IMR-90 (cell line): ENCODE data around the gene FADS1. TPM values are rescaled to one million over a fixed set of nuclear protein-coding genes. Genes with fewer than 3 reads are reported as not detected.

Experiments used
- ATAC-seq: fragments of 200-7000 bp; cut with Tn5 transposase; 2 replicates; pipeline ENCODE4 v1.9.1; 2020; ENCODE audit warnings: low read depth, mild to moderate bottlenecking, moderate library complexity
- BruUV-seq: library from RNA; stranded (reverse); fragments of 400-500 nt; replicated peaks from 2 replicates; lab custom pipeline; 2021; lab: Mats Ljungman, UMichigan
- CTCF ChIA-PET: fragments of 300-600 bp; formaldehyde crosslinking; extraction: SDS; loops from one replicate; lab custom pipeline; 2021; ENCODE audit warnings: antibody characterized with exemption; lab: Yijun Ruan, JAX
- POLR2A ChIA-PET: fragments of 300-600 bp; sonication (Branson Sonifier 250); formaldehyde crosslinking; loops from one replicate; lab custom pipeline; 2022; ENCODE audit warnings: antibody characterized with exemption; ENCODE audit not compliant: unreplicated experiment; lab: Charles Lee
- DNase-seq: peaks from one replicate; pipeline ENCODE4 v3.0.0; 2013
- H2AFZ ChIP-seq: replicated peaks from 2 replicates; pipeline ENCODE3; 2013; ENCODE audit warnings: low read length, mild to moderate bottlenecking; ENCODE audit not compliant: poor library complexity
- H2AK5ac ChIP-seq: 2 replicates; pipeline ENCODE4 v1.6.1; 2013; ENCODE audit warnings: low read depth, low read length, inconsistent platforms
- H2AK9ac ChIP-seq: replicated peaks from 2 replicates; pipeline ENCODE3; 2013; ENCODE audit warnings: mild to moderate bottlenecking, low read depth, low read length, moderate library complexity; ENCODE audit not compliant: poor library complexity
- H2BK120ac ChIP-seq: 2 replicates; pipeline ENCODE4 v1.6.1; 2013; ENCODE audit warnings: low read depth, low read length, inconsistent platforms
- H2BK15ac ChIP-seq: 3 replicates; pipeline ENCODE4 v1.6.1; 2013; ENCODE audit warnings: low read depth, low read length, inconsistent platforms
- H2BK20ac ChIP-seq: 2 replicates; pipeline ENCODE4 v1.6.1; 2013; ENCODE audit warnings: low read depth, mild to moderate bottlenecking, inconsistent platforms, low read length, moderate library complexity
- H2BK5ac ChIP-seq: 2 replicates; pipeline ENCODE4 v1.6.1; 2013; ENCODE audit warnings: mild to moderate bottlenecking, low read depth, low read length, inconsistent platforms; ENCODE audit not compliant: poor library complexity, severe bottlenecking
- H3K14ac ChIP-seq: replicated peaks from 2 replicates; pipeline ENCODE4 v1.6.1; 2013; ENCODE audit warnings: low read depth, low read length, inconsistent platforms
- H3K18ac ChIP-seq: 2 replicates; pipeline ENCODE4 v1.6.1; 2013; ENCODE audit warnings: low read depth, low read length, control low read depth
- H3K23ac ChIP-seq: 2 replicates; pipeline ENCODE4 v1.6.1; 2013; ENCODE audit warnings: low read depth, low read length, inconsistent platforms
- H3K27ac ChIP-seq: 2 replicates; pipeline ENCODE4 v1.5.1; 2013; ENCODE audit warnings: mild to moderate bottlenecking, control low read depth, low read length; ENCODE audit not compliant: insufficient read depth
- H3K27me3 ChIP-seq: 2 replicates; pipeline ENCODE4 v1.6.1; 2013; ENCODE audit warnings: low read length; ENCODE audit not compliant: control insufficient read depth, insufficient read depth
- H3K36me3 ChIP-seq: 2 replicates; pipeline ENCODE4 v1.6.1; 2013; ENCODE audit warnings: low read length, mixed read lengths; ENCODE audit not compliant: control insufficient read depth, insufficient read depth
- H3K4ac ChIP-seq: 2 replicates; pipeline ENCODE4 v1.6.1; 2013; ENCODE audit warnings: low read depth, low read length, inconsistent platforms
- H3K4me1 ChIP-seq: 2 replicates; pipeline ENCODE4 v1.6.1; 2013; ENCODE audit warnings: low read length, mixed read lengths; ENCODE audit not compliant: control insufficient read depth, insufficient read depth
- H3K4me2 ChIP-seq: 2 replicates; pipeline ENCODE4 v1.6.1; 2013; ENCODE audit warnings: low read depth, mild to moderate bottlenecking, control low read depth, low read length, moderate library complexity
- H3K4me3 ChIP-seq: 2 replicates; pipeline ENCODE4 v1.5.1; 2013; ENCODE audit warnings: low read depth, mild to moderate bottlenecking, control low read depth, low read length, moderate library complexity; ENCODE audit not compliant: insufficient read depth
- H3K56ac ChIP-seq: 2 replicates; pipeline ENCODE4 v1.6.1; 2013; ENCODE audit warnings: low read length, inconsistent platforms; ENCODE audit not compliant: insufficient read depth; ENCODE audit errors: extremely low read depth
- H3K79me1 ChIP-seq, 2 experiments: 2 replicates each; pipeline ENCODE4 v1.6.1; 2013; ENCODE audit warnings: low read length in 2 of 2, inconsistent platforms in 1 of 2, low read depth in 1 of 2
- H3K9ac ChIP-seq: 2 replicates; pipeline ENCODE4 v1.6.1; 2013; ENCODE audit warnings: low read depth, low read length, control low read depth
- H3K9me1 ChIP-seq: 2 replicates; pipeline ENCODE4 v1.6.1; 2013; ENCODE audit warnings: low read length, inconsistent platforms; ENCODE audit not compliant: insufficient read depth
- H3K9me3 ChIP-seq: 2 replicates; pipeline ENCODE4 v1.6.1; 2013; ENCODE audit warnings: low read length; ENCODE audit not compliant: control insufficient read depth, insufficient read depth
- H4K20me1 ChIP-seq: 2 replicates; pipeline ENCODE4 v1.6.1; 2013; ENCODE audit warnings: low read length, inconsistent platforms; ENCODE audit not compliant: insufficient read depth
- H4K5ac ChIP-seq: 2 replicates; pipeline ENCODE4 v1.6.1; 2013; ENCODE audit warnings: mild to moderate bottlenecking, low read depth, low read length, control low read depth
- H4K8ac ChIP-seq, 2 experiments: 2 replicates each; pipeline ENCODE4 v1.6.1; 2013; ENCODE audit warnings: low read depth in 2 of 2, low read length in 2 of 2, control low read depth in 1 of 2, inconsistent platforms in 1 of 2
- H4K91ac ChIP-seq: 2 replicates; pipeline ENCODE4 v1.6.1; 2013; ENCODE audit warnings: low read depth, low read length, inconsistent platforms; ENCODE audit not compliant: insufficient read depth
- CHD1 ChIP-seq: IDR thresholded peaks from 2 replicates; pipeline ENCODE4 v1.6.1; 2012; ENCODE audit warnings: low read depth, low read length, improper control_type of control experiment
- CTCF ChIP-seq: conservative IDR thresholded peaks from 2 replicates; pipeline ENCODE4 v1.5.1; 2012; ENCODE audit warnings: mild to moderate bottlenecking, low read depth, low read length, improper control_type of control experiment
- ELK1 ChIP-seq: fragments of 150-350 bp; IDR thresholded peaks from 2 replicates; pipeline ENCODE4 v1.6.1; 2016; ENCODE audit warnings: low read depth, mild to moderate bottlenecking, low read length, moderate library complexity, borderline replicate concordance
- FOS ChIP-seq: fragments of 150-350 bp; IDR thresholded peaks from 2 replicates; pipeline ENCODE4 v1.6.1; 2016; ENCODE audit warnings: low read depth, low read length
- MAFK ChIP-seq: IDR thresholded peaks from 2 replicates; pipeline ENCODE4 v1.6.1; 2012; ENCODE audit warnings: low read depth, low read length, improper control_type of control experiment
- MAZ ChIP-seq: IDR thresholded peaks from 2 replicates; pipeline ENCODE4 v1.6.1; 2012; ENCODE audit warnings: low read depth, mild to moderate bottlenecking, low read length, improper control_type of control experiment, moderate library complexity, borderline replicate concordance
- MXI1 ChIP-seq: IDR thresholded peaks from 2 replicates; pipeline ENCODE4 v1.6.1; 2012; ENCODE audit warnings: low read depth, mild to moderate bottlenecking, low read length, moderate library complexity, borderline replicate concordance
- NFE2L2 ChIP-seq: fragments of 150-350 bp; IDR thresholded peaks from 2 replicates; pipeline ENCODE4 v1.6.1; 2016; ENCODE audit warnings: low read depth, mild to moderate bottlenecking, low read length
- POLR2A ChIP-seq: IDR thresholded peaks from 2 replicates; pipeline ENCODE4 v1.6.1; 2012; ENCODE audit warnings: mild to moderate bottlenecking, low read depth, low read length
- RAD21 ChIP-seq: IDR thresholded peaks from 2 replicates; pipeline ENCODE4 v1.6.1; 2012; ENCODE audit warnings: low read length, improper control_type of control experiment
- RCOR1 ChIP-seq: IDR thresholded peaks from 2 replicates; pipeline ENCODE4 v1.6.1; 2012; ENCODE audit warnings: mild to moderate bottlenecking, low read length, improper control_type of control experiment; ENCODE audit not compliant: insufficient replicate concordance
- RFX5 ChIP-seq: IDR thresholded peaks from 2 replicates; pipeline ENCODE4 v1.8.0; 2012; ENCODE audit warnings: low read depth, mild to moderate bottlenecking, low read length, moderate library complexity
- SMC3 ChIP-seq: fragments of 150-350 bp; IDR thresholded peaks from 2 replicates; pipeline ENCODE4 v1.6.1; 2016; ENCODE audit warnings: low read depth, mild to moderate bottlenecking, antibody characterized with exemption, low read length, moderate library complexity
- WGBS, 2 experiments: methylation state at CpG; one replicate each; pipeline versions ENCODE4 v1.1.5 to v1.1.7; 2013; ENCODE audit warnings: missing lambda C conversion rate in 2 of 2; ENCODE audit not compliant: insufficient read length in 1 of 2; ENCODE audit errors: extremely low coverage in 2 of 2; 5-methylcytosine and 5-hydroxymethylcytosine counted together
- dilution Hi-C: fragments of 300-500 bp; cut with HindIII; formaldehyde crosslinking; loops from one replicate; pipeline ENCODE4 v1.14.3; 2018; ENCODE audit warnings: low sequenced_read_pairs; ENCODE audit not compliant: unreplicated experiment
- in situ Hi-C: fragments of 300-500 bp; cut with MboI; formaldehyde crosslinking; loops from 3 replicates; pipeline ENCODE4 v1.14.3; 2019; ENCODE audit warnings: low sequenced_read_pairs, inconsistent platforms, mixed read lengths
- intact Hi-C: fragments of 100-400 bp; cut with micrococcal nuclease; formaldehyde crosslinking; loops from 2 replicates; pipeline ENCODE4 v1.10.0; 2022
- polyA plus RNA-seq, 3 experiments: library from polyadenylated mRNA; depleted of rRNA; stranded (reverse); fragments of >200 nt; gene quantifications; 2 replicates each; pipeline ENCODE4 v1.2.3, GENCODE V29; 2012; ENCODE audit warnings: low replicate concordance in 1 of 3
- total RNA-seq: library from RNA; depleted of rRNA; stranded (reverse); fragments of >200 nt; gene quantifications from 2 replicates; pipeline ENCODE4 v1.2.3, GENCODE V29; 2012

Gene FADS1
- total and polyA plus RNA-seq, 2 of the 4 experiments (the other 2 are of a cell fraction), result 16.3 to 18.4 TPM

GRCh38 chr11:61846362-61847020, 29.7 kb upstream of the FADS1 start:
- no peak overlapping the region for H3K18ac ChIP-seq
- dilution Hi-C loops (no loop called here), in situ Hi-C loops (no loop called here), intact Hi-C loops (no loop called here)
- no peaks in the 10 kb centered on the region for H3K79me1 ChIP-seq
- ATAC-seq (no peak), DNase-seq (no peak)
- H3K56ac ChIP-seq, result no peak overlapping the region
- no peak overlapping the region for H2BK5ac ChIP-seq
- H3K36me3 ChIP-seq, result peaks cover 56% of the 10 kb centered on the region
- no peak overlapping the region for H3K14ac ChIP-seq
- no peak overlapping the region for H3K4me3 ChIP-seq
- H3K27me3 ChIP-seq, result no peaks in the 10 kb centered on the region
- H3K4me2 ChIP-seq, result no peak overlapping the region
- CTCF ChIA-PET, result interaction anchor here (0.6 kb wide), 1 partner anchor 20 kb away, joined by 4 read pairs; no protein-coding TSS in a partner anchor
- no peak overlapping the region for H2BK20ac ChIP-seq
- TF ChIP-seq NFE2L2 (no peak), RCOR1 (no peak), MAZ (no peak), MXI1 (no peak), ELK1 (no peak), MAFK (no peak), RFX5 (no peak), POLR2A (no peak), SMC3 (no peak), FOS (no peak), CTCF (no peak), CHD1 (no peak), RAD21 (no peak)
- H3K4me1 ChIP-seq, result no peaks in the 10 kb centered on the region
- no peak overlapping the region for H4K5ac ChIP-seq
- H3K4ac ChIP-seq, result no peak overlapping the region
- H3K23ac ChIP-seq, result no peak overlapping the region
- no TSS peak for BruUV-seq
- H3K9ac ChIP-seq, result no peak overlapping the region
- H3K9me1 ChIP-seq, result 0 out of 2 replicates have a peak, but pooled peaks cover 3% of the 10 kb centered on the region
- H4K20me1 ChIP-seq, result 0 out of 2 replicates have a peak, but pooled peaks cover 8% of the 10 kb centered on the region
- POLR2A ChIA-PET, result no interaction called here
- 91% methylated on average over 5 of the region's 10 CpGs; no CpG with 5 or more reads in 1 of the 2 experiments for WGBS, 2 experiments
- H2AK9ac ChIP-seq, result no peak overlapping the region
- no peak overlapping the region for H4K91ac ChIP-seq
- H2AFZ ChIP-seq, result no peak overlapping the region
- H2AK5ac ChIP-seq, result no peak overlapping the region
- H4K8ac ChIP-seq, result no peak overlapping the region
- H2BK15ac ChIP-seq, result no peak overlapping the region
- H3K9me3 ChIP-seq, result no peaks in the 10 kb centered on the region
- H2BK120ac ChIP-seq, result no peak overlapping the region
- no peak overlapping the region for H3K27ac ChIP-seq
